Stimulated activated CD8-positive, alpha-beta memory T cell treated with anti-CD3 and anti-CD28 coated beads, Interleukin-7, amount 100 ng/mL, for 48 hours (primary cell): ENCODE results near the gene KMT2C.
"Not testable (repeated sequence)": the region's sequence is repeated elsewhere in the genome, so short reads cannot be mapped to it uniquely, and the experiment has no call there.

Experiments used
- DNase-seq, 2 donors: peaks; one replicate each; pipeline ENCODE4 v3.0.0-alpha.2; 2020; ENCODE audit warnings: low read depth in 1 of 2; ENCODE audit errors: extremely low read depth in 1 of 2

The KMT2C gene

DNA sequence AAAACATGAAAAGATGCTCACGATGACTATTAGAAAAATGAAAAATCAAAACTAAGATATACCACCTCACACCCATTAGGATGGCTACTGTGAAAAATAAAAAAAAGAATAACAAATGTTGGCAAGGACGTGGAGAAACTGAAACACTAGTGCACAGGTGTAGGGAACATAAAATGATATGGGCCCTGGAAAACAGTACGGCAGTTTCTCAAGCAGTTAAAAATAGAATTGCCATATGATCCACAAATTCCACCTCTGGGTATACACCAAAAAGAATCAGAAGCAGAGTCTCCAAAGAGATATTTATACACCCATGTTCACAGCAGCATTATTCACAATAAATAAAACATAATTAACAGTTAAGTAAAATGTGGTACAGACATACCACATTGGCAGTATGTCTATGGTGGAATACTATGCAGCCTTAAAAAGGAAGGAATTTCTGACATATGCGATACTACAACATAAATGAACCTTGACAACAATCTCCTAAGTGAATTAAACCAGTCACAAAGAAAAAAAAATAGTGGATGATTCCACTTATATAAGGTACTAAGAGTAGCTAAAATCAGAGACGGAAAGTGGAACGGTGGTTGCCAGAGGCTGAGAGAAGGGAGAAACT is 69.7 kb downstream of the KMT2C start:
- no peak for DNase-seq

GRCh38 chr7:152363798-152364197 is 72.0 kb downstream of the KMT2C start:
- DNase-seq, result no peak

- no peak for DNase-seq
These were observed 73.5 kb downstream of the KMT2C start for GRCh38 chr7:152362128-152362926.

DNA sequence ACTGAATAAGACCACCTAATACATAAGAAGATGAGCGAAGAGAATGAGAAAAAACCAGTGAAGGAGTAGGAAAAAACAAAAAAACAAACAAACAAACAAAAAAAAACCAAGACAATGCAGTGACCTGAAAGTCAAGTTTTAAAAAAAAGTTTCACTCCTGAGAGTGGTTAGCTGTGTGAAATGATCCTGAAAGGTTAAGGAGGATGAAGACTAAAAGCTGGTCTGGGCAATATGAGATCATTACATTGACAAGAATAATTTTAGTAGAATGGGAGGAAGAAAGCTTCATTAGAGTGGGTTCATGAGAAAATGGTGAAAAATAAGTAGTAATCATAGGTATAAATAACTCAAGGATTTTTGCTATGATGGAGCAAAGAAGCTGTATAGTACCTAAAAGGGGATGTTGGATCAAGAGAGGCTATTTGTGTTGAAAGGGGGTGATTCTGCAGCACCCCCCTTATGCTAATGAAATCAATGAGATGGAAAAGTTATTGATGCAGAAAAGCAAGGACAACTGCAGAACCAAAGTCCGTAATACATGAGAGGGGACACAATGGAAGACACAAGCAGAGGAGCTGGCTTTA is 80.2 kb downstream of the KMT2C start:
- no peak for DNase-seq

DNA sequence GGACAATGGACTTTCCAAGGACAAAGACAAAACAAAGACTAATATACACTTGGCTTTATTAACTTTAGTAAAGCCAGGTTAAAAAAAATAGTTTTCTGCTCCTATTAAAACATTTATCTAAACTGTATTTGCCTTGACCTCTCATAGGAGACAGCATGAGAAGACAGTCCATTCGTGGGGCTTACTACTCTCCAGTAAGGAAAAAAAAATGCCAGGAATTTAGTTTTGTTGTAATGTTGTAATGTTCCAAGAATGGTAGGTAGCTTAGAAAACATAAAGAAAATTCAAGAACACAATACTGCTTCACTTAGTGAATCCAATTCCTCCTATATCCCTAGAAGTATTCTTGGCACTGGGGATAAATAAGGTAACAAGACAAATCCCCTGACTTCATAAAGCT is 81.7 kb downstream of the KMT2C start:
- DNase-seq, result no peak

DNA sequence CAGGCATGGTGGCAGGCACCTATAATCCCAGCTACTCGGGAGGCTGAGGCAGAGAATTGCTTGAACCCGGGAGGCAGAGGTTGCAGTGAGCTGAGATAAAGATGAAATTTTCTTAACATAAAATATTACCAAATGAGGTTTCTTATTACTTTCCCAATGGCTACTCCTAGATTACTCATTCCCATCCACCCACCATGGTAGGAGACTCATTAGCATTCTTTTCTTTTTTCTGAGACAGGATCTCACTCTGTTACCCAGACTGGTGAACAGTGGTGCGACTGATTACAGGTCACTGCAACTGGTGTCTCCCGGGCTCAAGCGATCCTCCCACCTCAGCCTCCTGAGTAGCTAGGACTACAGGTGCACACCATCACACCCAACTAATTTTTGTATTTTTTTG is 82.5 kb downstream of the KMT2C start:
- not testable (repeated sequence) for DNase-seq

DNA sequence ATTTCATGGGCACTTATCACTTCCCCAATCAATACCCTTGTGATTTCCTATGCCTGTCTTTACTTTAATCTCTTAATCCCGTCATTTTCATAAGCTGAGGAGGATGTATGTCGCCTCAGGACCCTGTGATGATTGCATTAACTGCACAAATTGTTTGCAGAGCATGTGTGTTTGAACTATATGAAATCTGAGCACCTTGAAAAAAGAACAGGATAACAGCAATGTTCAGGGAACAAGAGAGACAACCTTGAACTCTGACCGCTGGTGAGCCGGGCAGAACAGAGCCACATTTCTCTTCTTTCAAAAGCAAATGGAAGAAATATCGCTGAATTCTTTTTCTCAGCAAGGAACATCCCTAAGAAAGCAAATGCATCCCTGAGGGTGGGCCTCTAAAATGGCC is 84.1 kb downstream of the KMT2C start:
- not testable (repeated sequence) for DNase-seq

DNA sequence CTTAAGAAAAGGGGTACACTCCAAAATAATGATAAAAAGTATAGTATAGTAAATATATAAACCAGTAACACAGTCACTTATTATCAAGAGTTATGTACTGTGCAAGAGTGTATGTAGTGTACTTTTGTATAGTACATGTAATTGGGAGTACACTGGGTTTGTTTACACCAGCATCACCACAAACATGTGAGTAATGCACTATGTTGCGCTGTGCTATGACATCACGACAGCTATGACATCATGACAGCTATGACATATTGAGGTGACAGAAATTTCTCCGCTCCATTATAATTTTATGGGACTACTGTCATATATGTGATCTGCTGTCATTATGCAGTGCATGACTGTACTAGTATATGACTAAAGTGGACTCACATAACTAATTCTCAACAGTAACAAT is 84.6 kb downstream of the KMT2C start:
- no peak for DNase-seq

- DNase-seq, result no peak
These were observed 87.9 kb downstream of the KMT2C start for GRCh38 chr7:152347888-152348287.

DNA sequence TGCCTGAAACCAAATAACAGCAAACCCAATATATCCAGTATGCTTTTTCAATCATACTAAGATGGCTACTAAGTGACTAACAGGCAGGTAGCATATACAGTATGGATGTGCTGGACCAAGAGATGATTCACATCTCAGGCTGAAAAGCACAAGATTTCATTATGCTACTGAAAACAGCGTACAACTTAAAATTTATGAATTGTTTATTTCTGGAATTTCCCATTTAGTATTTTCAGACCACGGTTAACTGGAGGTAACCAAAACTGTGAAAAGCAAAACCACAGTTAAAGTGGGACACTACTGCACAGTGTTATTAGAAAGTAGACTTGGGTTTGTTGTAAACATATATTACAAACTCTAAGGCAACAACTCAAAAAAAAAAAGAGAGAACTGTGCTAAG is 91.5 kb downstream of the KMT2C start:
- DNase-seq, result no peak

GRCh38 chr7:152342796-152343195 is 93.0 kb downstream of the KMT2C start:
- DNase-seq, result no peak

GRCh38 chr7:152341914-152342236 is 93.9 kb downstream of the KMT2C start:
- no peak for DNase-seq

GRCh38 chr7:152341039-152341913 is 94.5 kb downstream of the KMT2C start:
- no peak for DNase-seq

GRCh38 chr7:152340161-152340560 is 95.6 kb downstream of the KMT2C start:
- DNase-seq, result no peak

GRCh38 chr7:152338561-152338960 is 97.2 kb downstream of the KMT2C start:
- DNase-seq, result no peak

DNA sequence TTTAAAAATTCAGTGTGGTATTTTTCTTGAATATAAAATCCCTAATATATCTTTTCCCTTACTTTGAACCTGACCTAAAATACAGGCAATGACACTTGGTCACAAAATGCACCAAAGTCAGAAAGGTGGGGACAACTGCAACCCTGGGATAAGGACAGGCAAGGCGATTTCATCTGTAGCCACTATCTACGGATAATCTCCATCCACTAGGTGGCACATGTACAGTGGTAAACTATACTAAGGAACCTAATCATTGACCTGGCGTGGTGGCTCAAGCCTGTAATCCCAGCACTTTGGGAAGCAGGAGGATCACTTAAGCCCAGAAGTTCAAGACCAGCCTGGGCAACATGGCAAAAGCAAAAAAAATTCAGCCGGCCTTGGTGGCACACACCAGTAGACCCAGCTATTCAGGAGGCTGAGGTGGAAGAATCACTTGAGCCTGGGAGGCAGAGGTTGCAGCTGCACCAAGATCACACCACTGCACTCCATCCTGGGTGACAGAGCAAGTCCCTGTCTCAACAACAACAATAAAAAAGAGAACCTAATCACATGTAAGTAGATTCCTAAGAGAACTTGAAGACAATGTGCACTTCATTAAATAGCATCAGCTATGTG is 98.9 kb downstream of the KMT2C start:
- DNase-seq, result no peak

DNA sequence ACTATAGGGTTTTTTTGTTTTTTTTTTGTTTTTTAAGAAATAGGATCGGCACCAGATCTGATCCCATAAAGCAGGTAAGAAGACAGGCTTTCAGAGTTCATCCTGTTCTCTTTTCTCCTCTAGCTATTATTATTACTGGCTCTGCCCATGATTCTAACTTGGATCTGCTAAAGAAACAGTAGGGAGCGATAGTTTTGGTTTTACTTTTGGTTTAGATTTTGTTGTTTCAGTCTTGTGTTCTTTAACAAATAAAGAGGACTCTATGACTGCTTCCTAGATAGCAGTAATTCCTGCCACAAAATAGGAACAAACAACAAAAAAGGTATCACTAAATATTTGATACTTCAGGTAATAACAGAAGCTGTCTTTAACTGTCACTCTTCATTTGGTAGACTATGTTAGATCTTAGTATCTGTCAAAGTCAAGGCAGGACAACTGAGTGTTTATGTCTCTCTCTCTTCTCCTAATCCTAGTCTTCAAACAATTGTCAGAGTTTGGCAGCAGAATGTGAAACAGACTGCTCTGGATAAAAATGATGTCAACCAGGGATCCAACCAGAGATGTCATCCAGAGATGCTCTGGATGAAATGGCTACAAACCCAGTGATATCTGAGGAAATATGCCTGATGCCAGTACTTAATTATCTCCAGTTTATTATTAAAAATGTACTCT is 99.8 kb downstream of the KMT2C start:
- DNase-seq, result no peak

GRCh38 chr7:152333134-152333533 is 102.7 kb downstream of the KMT2C start:
- DNase-seq, result no peak

- no peak for DNase-seq
These were observed 105.0 kb downstream of the KMT2C start for GRCh38 chr7:152330827-152331226.

GRCh38 chr7:152329469-152329868 is 106.3 kb downstream of the KMT2C start:
- DNase-seq, result no peak
